GM03348 (cell line): ENCODE measurements around the gene IRAK2.

Experiments used
- DNase-seq: peaks from one replicate; pipeline ENCODE4 v3.0.0; 2012; ENCODE audit warnings: low spot score

The IRAK2 gene

DNA sequence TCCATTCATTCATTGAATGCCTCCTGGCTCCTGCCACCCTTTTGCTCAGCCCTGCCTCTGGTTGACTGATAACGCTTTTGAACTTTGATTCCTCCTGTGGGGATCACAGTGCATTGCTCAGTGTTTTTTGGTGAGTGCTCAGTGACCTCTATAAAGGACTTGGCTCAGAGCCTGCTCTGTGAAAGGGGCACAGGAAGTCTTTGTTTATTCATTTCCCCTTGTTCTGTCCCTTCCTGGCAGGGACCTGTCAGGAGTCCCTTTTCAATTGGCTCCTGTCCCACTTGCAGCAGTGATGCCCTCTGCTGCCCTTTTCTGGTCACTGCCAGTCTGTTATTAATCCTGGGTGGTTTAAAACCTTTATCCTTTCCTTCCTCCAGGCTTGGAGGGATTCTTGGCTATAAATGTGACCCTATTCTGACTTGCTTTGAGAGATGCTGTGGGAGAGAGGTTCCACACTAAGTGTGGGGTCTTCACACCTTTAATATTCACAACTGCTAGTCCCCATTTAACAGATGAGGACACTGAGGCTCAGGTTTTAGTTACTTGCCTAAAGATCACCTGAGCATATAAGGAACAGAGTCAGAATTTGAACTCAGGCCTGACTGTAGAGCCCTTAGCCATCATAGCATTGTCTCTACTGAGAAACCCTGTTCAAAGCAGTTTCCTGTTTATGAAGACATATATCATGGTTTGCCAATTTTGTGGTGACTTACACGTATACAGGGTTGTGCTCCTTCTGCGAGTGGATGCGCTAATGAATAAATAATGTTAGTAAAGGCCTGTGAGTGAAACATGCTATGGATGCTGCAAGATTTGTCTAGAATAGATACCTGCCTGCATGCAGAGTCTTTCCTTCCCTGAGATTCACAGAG lies 60.3 kb downstream of the IRAK2 start:
- DNase-seq: peak; percentile 86

- no peak for DNase-seq
These were observed 61.6 kb downstream of the IRAK2 start for GRCh38 chr3:10226293-10226692.

- DNase-seq: no peak
These were observed 63.7 kb downstream of the IRAK2 start for GRCh38 chr3:10228248-10228950.

DNA sequence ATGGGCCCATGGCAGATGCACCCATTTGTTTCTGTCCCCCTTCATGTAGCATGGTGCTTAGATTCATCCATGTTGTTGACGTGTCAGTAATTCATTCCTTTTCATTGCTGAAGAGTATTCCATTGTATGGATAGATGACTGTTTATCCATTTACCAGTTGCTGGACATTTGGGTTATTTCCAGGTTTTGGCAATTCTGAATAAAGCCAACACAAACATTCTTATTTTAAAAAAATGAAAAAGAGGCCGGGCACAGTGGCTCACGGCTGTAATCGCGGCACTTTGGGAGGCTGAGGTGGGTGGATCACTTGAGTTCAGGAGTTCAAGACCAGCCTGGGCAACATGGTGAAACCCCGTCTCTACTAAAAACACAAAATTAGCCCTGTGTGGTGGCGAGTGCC lies 64.9 kb downstream of the IRAK2 start:
- no peak for DNase-seq

DNA sequence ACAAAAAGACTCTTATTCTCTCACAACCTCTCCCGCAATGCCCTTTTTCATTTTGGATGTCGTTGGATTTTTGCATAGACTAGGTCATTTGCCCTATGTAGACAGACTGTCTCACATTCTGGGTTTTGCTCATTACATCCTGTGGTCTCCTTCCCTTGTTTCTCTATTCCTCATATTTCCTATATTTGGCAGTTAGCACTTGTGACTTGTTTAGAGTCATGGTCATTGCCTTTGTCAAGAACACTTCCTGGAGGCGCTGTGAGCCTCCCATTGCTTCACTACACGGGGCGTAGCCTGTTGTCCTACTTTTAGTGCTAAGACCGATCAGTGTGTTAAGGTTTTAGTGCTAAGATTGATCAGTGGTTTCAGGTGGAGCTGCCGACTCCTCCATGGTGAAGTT lies 67.4 kb downstream of the IRAK2 start:
- DNase-seq: no peak

DNA sequence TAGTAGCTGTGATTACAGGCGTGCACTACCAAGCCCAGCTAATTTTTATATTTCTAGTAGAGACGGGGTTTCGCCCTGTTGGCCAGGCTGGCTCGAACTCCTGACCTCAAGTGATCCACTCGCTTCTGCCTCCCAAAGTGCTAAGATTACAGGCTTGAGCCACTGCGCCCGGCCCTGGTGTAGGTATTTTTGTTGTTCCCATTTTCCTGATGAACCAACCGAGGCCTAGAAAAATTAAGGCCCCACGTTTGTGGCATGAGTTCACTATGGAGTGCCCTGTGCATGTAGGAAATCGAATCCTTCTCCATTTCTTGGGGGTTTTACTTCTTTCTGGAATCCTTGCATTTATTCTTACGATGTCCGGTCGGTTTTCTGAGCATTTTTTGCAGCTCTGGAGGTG lies 69.3 kb downstream of the IRAK2 start:
- no peak for DNase-seq

GRCh38 chr3:10234526-10235230 lies 70.0 kb downstream of the IRAK2 start:
- DNase-seq: no peak

GRCh38 chr3:10235551-10235950 lies 70.8 kb downstream of the IRAK2 start:
- DNase-seq: no peak

- no peak for DNase-seq
These were observed 73.8 kb downstream of the IRAK2 start for GRCh38 chr3:10238345-10239183.

DNA sequence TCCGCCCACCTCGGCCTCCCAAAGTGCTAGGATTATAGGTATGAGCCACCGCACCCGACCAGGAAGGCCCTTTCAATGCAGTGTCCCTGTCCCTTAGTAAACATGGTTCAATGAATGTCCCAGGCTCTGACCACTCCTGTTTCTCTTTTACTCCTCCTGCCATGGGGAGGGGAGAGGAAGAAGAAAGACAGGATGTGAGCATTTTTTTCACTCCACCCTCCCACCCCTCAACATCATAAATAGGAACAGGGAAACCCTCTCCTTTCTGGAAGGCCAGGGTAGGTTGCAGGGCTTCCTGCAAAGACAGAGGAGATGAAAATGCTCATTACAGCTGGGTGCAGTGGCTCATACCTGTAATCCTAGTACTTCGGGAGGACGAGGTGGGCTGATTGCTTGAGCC lies 76.1 kb downstream of the IRAK2 start:
- DNase-seq: no peak

GRCh38 chr3:10242182-10243065 lies 77.7 kb downstream of the IRAK2 start:
- DNase-seq: peak; percentile 65

DNA sequence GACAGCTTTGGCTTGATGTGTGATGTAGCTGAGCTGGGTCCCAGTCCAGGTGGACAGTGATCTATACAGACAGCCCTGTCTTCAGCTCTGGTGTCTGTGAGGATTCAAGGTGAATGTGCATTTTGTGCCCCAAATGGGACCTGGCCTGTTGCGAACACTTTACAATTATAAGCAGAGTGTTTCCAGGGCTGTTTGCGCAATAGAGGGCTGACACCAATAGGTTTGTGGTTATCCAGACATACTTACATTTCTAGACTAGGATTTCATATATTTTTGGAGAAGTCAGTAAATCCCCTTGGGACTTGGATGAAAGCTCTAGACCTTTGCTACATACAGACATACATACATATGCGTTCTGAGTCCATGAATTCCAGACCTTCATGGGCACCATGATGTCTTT lies 79.3 kb downstream of the IRAK2 start:
- no peak for DNase-seq

DNA sequence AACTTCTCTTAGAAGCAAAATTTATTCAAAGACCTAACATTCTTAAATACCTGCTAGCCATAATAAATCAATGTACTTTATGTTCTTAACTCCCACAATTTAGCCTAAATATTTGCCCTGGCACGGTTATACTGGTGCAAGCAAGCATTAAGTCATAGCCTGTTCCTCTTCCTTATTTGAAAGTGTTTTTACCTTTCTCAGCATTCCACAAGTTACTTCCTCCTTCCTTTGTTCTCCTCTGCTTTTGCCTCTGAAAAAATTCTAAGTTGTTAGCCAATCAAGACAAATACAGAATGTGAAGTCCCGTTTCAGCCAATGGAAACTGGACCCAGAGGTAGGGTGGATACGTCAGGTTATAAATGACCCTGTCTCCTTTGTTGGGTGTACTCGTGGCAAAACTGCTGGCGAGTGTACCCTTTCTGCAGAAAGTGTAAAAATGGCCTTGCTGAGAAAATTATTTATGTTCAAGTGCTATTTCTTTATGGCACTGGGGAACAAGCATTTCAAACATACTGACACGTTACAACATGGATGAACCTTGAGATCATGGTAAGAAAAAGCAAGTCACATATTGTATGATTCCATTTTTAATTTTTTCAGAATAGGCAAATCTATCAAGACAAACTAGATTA lies 80.5 kb downstream of the IRAK2 start:
- DNase-seq: no peak

GRCh38 chr3:10247679-10248183 lies 83.0 kb downstream of the IRAK2 start:
- no peak for DNase-seq

- DNase-seq: peak; percentile 99
These were observed 83.7 kb downstream of the IRAK2 start, which contains the start of gene TATDN2 for GRCh38 chr3:10248184-10248983. TSS of gene TATDN2 (plus strand) at chr3:10248459. CDS start at chr3:10249201, 742 bp downstream.

GRCh38 chr3:10248984-10249748 lies 84.4 kb downstream of the IRAK2 start:
- DNase-seq: peak; percentile 66

DNA sequence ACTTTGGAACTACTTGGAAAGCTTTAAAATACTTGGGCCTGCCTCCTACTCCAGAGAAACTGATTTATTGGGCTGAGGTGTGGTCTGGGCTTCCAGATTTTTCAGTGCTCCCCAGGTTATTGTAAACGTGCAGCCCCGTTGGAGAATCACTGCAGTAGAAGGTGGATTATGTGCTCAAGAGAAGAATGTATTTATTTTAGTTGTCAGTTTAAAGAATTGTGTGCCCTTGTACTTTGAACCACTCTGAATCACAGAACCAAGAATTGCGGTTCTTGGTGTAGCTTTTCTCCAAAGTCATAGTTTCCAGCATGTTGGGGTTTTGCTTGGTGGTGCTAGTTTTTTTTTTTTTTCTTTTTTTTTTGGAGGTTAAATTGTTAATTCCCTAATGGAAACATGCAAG lies 85.1 kb downstream of the IRAK2 start:
- peak; percentile 16 for DNase-seq

- no peak for DNase-seq
These were observed 86.3 kb downstream of the IRAK2 start for GRCh38 chr3:10251006-10251405.
